Endothelial cell (in vitro differentiated cells): ENCODE measurements around the gene PIK3CB. TPM values are rescaled to one million over a fixed set of nuclear protein-coding genes. Genes with fewer than 3 reads are reported as not detected.

Source experiments
- DNase-seq: peaks from one replicate; pipeline ENCODE4 v3.0.0; 2021; ENCODE audit warnings: low spot score
- H3K27ac Mint-ChIP-seq: one replicate; pipeline ENCODE4 v1.8.0; 2021; ENCODE audit warnings: mixed read lengths, inconsistent platforms; ENCODE audit not compliant: unreplicated experiment
- H3K27me3 Mint-ChIP-seq: one replicate; pipeline ENCODE4 v1.8.0; 2021; ENCODE audit warnings: mild to moderate bottlenecking, moderate library complexity, mixed read lengths, inconsistent platforms; ENCODE audit not compliant: unreplicated experiment
- H3K36me3 Mint-ChIP-seq: one replicate; pipeline ENCODE4 v1.8.0; 2021; ENCODE audit warnings: mild to moderate bottlenecking, low read depth, mixed read lengths, inconsistent platforms; ENCODE audit not compliant: unreplicated experiment
- H3K4me1 Mint-ChIP-seq: one replicate; pipeline ENCODE4 v1.8.0; 2021; ENCODE audit warnings: mild to moderate bottlenecking, mixed read lengths, inconsistent platforms; ENCODE audit not compliant: unreplicated experiment
- H3K4me3 Mint-ChIP-seq: one replicate; pipeline ENCODE4 v1.8.0; 2021; ENCODE audit warnings: mild to moderate bottlenecking, mixed read lengths, inconsistent platforms; ENCODE audit not compliant: unreplicated experiment
- H3K9me3 Mint-ChIP-seq: one replicate; pipeline ENCODE4 v1.8.0; 2021; ENCODE audit warnings: mixed read lengths, inconsistent platforms; ENCODE audit not compliant: unreplicated experiment
- total RNA-seq: library from RNA; stranded (reverse); fragmentation: NEBNext Ultra II Directional; extraction: Animal tissue kit (Norgen Biotek cat#: 25700); gene quantifications from one replicate; pipeline ENCODE4 v1.2.1, GENCODE V29; 2021; ENCODE audit not compliant: unreplicated experiment
- TF ChIP-seq, protein P1 (sequence below): fragments of 200-600 bp; sonication (generic); IDR thresholded peaks from one replicate; pipeline ENCODE4 v1.5.0; 2021; ENCODE audit warnings: antibody characterized with exemption; ENCODE audit not compliant: unreplicated experiment

The PIK3CB gene
- total RNA-seq, 1 donor from 2014 or later, result 14.2 TPM

DNA sequence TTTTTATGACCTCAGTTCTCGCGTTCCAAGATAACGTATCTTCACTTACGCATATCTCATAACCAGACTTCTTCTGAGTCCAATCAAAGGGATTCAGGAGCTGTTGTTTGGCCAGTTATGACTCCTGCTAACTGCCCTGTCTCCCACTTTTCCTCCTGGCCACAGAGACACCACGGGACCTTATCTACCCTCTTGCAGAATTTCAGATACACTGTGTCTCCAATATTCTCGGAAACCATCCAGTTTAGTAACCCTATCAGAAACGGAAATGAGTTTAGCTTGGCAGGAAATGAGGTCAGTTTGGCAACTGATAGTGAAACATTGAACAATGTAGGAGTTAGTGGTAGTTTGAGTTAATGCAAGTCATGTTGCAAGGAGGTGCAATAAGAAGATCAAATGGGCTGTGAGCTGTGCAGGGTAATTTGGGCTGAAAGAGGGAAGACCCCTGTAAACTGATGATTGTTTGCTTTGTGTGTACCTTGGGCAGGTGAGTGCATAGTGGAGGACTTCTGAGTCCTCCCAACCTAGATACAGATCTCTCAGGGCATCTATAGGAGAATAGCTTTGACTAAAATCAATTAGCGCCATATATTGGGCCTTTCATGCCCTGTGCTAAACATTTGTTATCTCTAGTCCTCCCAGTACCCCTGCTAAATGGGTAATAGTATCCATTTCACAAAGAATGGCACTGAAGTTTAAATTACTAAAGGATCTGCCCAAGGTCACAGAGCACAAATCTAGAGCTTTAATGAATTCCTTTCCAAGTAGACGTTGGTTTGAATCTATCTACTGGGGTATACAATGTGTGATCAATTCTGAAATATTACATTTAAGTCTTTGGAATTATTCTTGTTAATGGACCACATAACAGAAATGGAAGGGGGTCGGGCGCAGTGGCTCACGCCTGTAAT is 41.3 kb upstream of the PIK3CB start:
- DNase-seq, result no peak
- H3K4me3 Mint-ChIP-seq, result no peak overlapping the region
- H3K27ac Mint-ChIP-seq, result no peak overlapping the region
- H3K36me3 Mint-ChIP-seq, result no peaks in the 10 kb centered on the region
- TF ChIP-seq, protein P1, sequence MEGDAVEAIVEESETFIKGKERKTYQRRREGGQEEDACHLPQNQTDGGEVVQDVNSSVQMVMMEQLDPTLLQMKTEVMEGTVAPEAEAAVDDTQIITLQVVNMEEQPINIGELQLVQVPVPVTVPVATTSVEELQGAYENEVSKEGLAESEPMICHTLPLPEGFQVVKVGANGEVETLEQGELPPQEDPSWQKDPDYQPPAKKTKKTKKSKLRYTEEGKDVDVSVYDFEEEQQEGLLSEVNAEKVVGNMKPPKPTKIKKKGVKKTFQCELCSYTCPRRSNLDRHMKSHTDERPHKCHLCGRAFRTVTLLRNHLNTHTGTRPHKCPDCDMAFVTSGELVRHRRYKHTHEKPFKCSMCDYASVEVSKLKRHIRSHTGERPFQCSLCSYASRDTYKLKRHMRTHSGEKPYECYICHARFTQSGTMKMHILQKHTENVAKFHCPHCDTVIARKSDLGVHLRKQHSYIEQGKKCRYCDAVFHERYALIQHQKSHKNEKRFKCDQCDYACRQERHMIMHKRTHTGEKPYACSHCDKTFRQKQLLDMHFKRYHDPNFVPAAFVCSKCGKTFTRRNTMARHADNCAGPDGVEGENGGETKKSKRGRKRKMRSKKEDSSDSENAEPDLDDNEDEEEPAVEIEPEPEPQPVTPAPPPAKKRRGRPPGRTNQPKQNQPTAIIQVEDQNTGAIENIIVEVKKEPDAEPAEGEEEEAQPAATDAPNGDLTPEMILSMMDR, result no peak
- H3K27me3 Mint-ChIP-seq, result no peaks in the 10 kb centered on the region
- no peaks in the 10 kb centered on the region for H3K4me1 Mint-ChIP-seq
- no peaks in the 10 kb centered on the region for H3K9me3 Mint-ChIP-seq

DNA sequence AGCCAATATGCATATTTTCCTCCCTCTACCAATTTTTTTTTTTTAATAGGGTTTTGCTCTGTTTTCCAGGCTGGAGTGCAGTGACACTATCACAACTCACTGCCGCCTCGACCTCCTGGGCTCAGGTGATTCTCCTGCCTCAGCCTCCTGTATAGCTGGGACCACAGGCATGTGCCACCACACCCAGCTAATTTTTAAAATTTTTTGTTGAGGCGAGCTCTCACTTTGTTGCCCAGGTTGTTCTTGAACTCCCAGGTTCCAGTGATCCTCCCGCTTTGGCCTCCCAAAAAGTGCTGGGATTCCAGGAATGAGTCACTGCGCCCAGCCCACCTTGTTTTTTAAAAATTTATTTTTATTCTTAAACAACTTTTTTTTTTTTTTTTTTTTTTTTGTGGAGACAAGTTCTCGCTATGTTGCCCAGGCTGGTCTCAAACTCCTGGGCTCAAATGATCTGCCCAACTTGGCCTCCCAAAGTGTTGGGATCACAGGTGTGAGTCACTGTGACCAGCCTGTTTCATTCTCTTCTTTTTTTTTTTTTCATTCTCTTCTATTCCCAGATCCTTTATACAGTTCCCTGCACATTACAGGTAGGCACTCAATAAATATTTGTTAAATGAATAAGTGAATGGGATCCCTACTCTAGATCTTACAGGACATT is 40.5 kb upstream of the PIK3CB start:
- H3K27me3 Mint-ChIP-seq, result no peaks in the 10 kb centered on the region
- H3K27ac Mint-ChIP-seq, result no peak overlapping the region
- TF ChIP-seq, protein P1, result no peak
- DNase-seq, result no peak
- no peaks in the 10 kb centered on the region for H3K36me3 Mint-ChIP-seq
- H3K9me3 Mint-ChIP-seq, result no peaks in the 10 kb centered on the region
- H3K4me1 Mint-ChIP-seq, result no peaks in the 10 kb centered on the region
- no peak overlapping the region for H3K4me3 Mint-ChIP-seq

DNA sequence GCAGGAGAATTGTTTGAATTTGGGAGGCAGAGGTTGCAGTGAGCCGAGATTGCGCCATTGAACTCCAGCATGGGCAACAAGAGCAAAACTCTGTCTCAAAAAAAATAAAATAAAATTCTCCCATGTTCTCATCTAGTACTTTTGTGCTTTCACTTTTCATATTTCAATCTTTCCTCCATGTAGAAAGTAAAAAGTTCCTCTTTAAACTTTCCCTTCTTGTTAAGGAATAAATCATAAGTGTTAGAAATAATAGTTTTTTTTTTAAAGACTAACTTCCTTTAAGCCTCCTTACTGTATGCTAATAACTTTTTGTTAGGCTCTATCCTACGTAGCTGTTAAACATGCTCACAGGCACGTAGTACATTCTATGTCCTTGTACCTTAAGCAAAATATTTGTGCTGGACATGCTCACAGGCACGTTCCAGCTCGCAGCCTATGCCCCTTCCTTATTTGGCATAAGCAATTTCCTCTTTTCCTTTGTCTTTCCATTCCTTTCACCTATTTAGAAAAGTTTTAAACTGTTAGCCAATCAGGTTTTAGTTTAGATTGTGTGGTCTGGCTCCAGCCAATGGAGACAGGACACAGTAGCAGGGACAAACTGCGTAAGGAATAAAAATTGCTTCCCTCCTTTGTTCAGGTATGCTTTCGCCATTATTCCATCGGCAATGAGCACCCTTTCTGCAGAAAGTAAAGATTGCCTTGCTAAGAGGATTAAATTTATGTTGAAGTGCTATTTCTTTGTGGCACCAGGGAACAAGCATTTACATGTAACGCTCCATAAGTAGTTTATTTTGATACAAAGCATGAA is 38.9 kb upstream of the PIK3CB start:
- no peaks in the 10 kb centered on the region for H3K9me3 Mint-ChIP-seq

DNA sequence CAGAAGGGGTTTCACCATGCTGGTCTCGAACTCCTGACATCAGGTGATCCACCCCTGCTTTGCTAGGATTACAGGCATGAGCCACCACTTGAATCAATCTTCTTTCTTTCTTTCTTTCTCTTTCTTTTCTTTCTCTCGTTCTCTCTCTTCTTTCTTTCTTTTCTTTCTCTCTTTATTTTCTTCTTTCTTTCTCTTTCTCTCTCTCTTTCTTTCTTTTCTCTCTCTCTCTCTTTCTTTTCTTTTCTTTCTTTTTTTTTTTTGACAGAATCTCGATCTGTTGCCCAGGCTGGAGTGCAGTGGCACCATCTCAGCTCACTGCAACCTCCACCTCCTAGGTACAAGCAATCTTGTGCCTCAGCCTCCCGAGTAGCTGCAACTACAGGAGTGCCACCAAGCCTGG is 37.9 kb upstream of the PIK3CB start:
- no peaks in the 10 kb centered on the region for H3K27me3 Mint-ChIP-seq
- TF ChIP-seq, protein P1, result no peak
- DNase-seq, result no peak
- no peaks in the 10 kb centered on the region for H3K36me3 Mint-ChIP-seq
- no peaks in the 10 kb centered on the region for H3K4me1 Mint-ChIP-seq
- no peak overlapping the region for H3K4me3 Mint-ChIP-seq
- H3K27ac Mint-ChIP-seq, result no peak overlapping the region
- no peaks in the 10 kb centered on the region for H3K9me3 Mint-ChIP-seq

More for the DNA sequence above, 38.9 kb upstream of the PIK3CB start:
- H3K27me3 Mint-ChIP-seq, result no peaks in the 10 kb centered on the region
- no peaks in the 10 kb centered on the region for H3K4me1 Mint-ChIP-seq
- TF ChIP-seq, protein P1, result no peak
- no peak overlapping the region for H3K27ac Mint-ChIP-seq
- H3K4me3 Mint-ChIP-seq, result no peak overlapping the region
- no peak for DNase-seq
- no peaks in the 10 kb centered on the region for H3K36me3 Mint-ChIP-seq
